K562 (cell line): ENCODE data around the gene POLR3C. TPM values are rescaled to one million over a fixed set of nuclear protein-coding genes. Genes with fewer than 3 reads are reported as not detected.

ENCODE experiments used
- CCAR2 ChIP-seq: fragments of 200-400 bp; formaldehyde crosslinking; IDR thresholded peaks from 2 replicates; pipeline ENCODE4 v1.6.1; 2017; ENCODE audit warnings: mild to moderate bottlenecking, low read depth, low read length
- CHD1 ChIP-seq: fragments of 200-600 bp; sonication (generic); IDR thresholded peaks from one replicate; pipeline ENCODE4 v1.6.1; 2012; ENCODE audit warnings: mild to moderate bottlenecking, moderate library complexity, low read length, inconsistent platforms
- ELF1 ChIP-seq: fragments of 200-800 bp; sonication (Bioruptor generic); IDR thresholded peaks from 2 replicates; pipeline ENCODE4 v1.6.1; 2016; ENCODE audit warnings: missing genetic modification characterization, missing compliant biosample characterization
- ELF4 ChIP-seq: fragments of 450-650 bp; formaldehyde crosslinking; IDR thresholded peaks from 2 replicates; pipeline ENCODE4 v1.4.0; 2022; ENCODE audit warnings: missing genetic modification characterization
- GTF2F1 ChIP-seq: IDR thresholded peaks from 2 replicates; pipeline ENCODE4 v1.6.1; 2011; ENCODE audit warnings: low read depth, low read length, improper control_type of control experiment
- MTA3 ChIP-seq: fragments of 450-650 bp; formaldehyde crosslinking; IDR thresholded peaks from 2 replicates; pipeline ENCODE4 v1.6.1; 2017; ENCODE audit warnings: mild to moderate bottlenecking, borderline replicate concordance
- MYBL2 ChIP-seq, 2 experiments: fragments of 450-650 bp in 1 of 2; sonication (generic) in 1 of 2; formaldehyde crosslinking in 1 of 2; IDR thresholded peaks; 2 replicates each; pipeline versions ENCODE4 v1.6.1 to v1.8.1; 2017 to 2022; ENCODE audit warnings: borderline replicate concordance in 1 of 2, inconsistent platforms in 1 of 2, low read depth in 1 of 2, mild to moderate bottlenecking in 1 of 2, missing genetic modification reagents in 1 of 2, moderate library complexity in 1 of 2
- NFRKB ChIP-seq: fragments of 450-650 bp; IDR thresholded peaks from 2 replicates; pipeline ENCODE4 v1.6.1; 2016; ENCODE audit warnings: low read depth
- NFYB ChIP-seq: IDR thresholded peaks from 2 replicates; pipeline ENCODE4 v1.6.1; 2011; ENCODE audit warnings: mild to moderate bottlenecking, moderate library complexity; ENCODE audit not compliant: insufficient read length; ENCODE audit errors: extremely low read depth
- NR2F6 ChIP-seq: fragments of 450-650 bp; formaldehyde crosslinking; IDR thresholded peaks from 2 replicates; pipeline ENCODE4 v1.4.0; 2020; ENCODE audit warnings: mild to moderate bottlenecking
- OTX1 ChIP-seq: fragments of 450-650 bp; formaldehyde crosslinking; IDR thresholded peaks from 2 replicates; pipeline ENCODE4 v1.4.0; 2022; ENCODE audit warnings: mild to moderate bottlenecking
- STAT5A ChIP-seq: IDR thresholded peaks from 2 replicates; pipeline ENCODE4 v1.6.1; 2012; ENCODE audit warnings: low read length, inconsistent platforms, borderline replicate concordance
- TBP ChIP-seq: optimal IDR thresholded peaks from 2 replicates; pipeline ENCODE3; 2011; ENCODE audit warnings: low read depth, low read length, improper control_type of control experiment
- TOE1 ChIP-seq, 2 experiments: fragments of 450-650 bp in 1 of 2; sonication (generic) in 1 of 2; formaldehyde crosslinking in 1 of 2; IDR thresholded peaks; 2 replicates each; pipeline versions ENCODE4 v1.7.1 to v1.8.0; 2016 to 2022; ENCODE audit warnings: borderline replicate concordance in 2 of 2, mild to moderate bottlenecking in 2 of 2, antibody characterized with exemption in 1 of 2, inconsistent platforms in 1 of 2, low read depth in 1 of 2, missing genetic modification reagents in 1 of 2, moderate library complexity in 1 of 2
- WHSC1 ChIP-seq: IDR thresholded peaks from one replicate; pipeline ENCODE4 v1.6.1; 2012; ENCODE audit warnings: low read length, control low read depth, inconsistent platforms
- ZNF586 ChIP-seq: fragments of 450-650 bp; formaldehyde crosslinking; conservative IDR thresholded peaks from 2 replicates; pipeline ENCODE4 v1.4.0; 2020; ENCODE audit warnings: mild to moderate bottlenecking, moderate library complexity
- ZNF75A ChIP-seq: fragments of 450-650 bp; formaldehyde crosslinking; IDR thresholded peaks from 2 replicates; pipeline ENCODE4 v1.4.0; 2020; ENCODE audit warnings: mild to moderate bottlenecking
- polyA plus RNA-seq, 8 experiments: library from polyadenylated mRNA; depleted of rRNA in 4 of 8; stranded (reverse) in 5 of 8; unstranded in 3 of 8; fragments of >200 nt; fragmentation: Nextera tagmentation in 2 of 8; fragmentation: Illumina TruSeq in 1 of 8; extraction: Ambion mirVana in 2 of 8; extraction: Trizol in 1 of 8; gene quantifications; 2 replicates each; pipeline versions ENCODE4 v1.2.1 to v1.2.3, GENCODE V29; 2011 to 2014; ENCODE audit warnings: inconsistent platforms in 1 of 8, missing spikeins in 1 of 8
- total RNA-seq, 7 experiments: library from RNA; depleted of rRNA in 6 of 7; stranded (reverse); fragments of >200 nt in 6 of 7; fragmentation: Illumina TruSeq in 2 of 7; extraction: Trizol in 2 of 7; gene quantifications; 2 replicates each; pipeline versions ENCODE4 v1.2.1 to v1.2.3, GENCODE V29; 2011 to 2021; ENCODE audit warnings: low replicate concordance in 1 of 7
- TF ChIP-seq, protein P1 (sequence below): fragments of 450-650 bp; formaldehyde crosslinking; IDR thresholded peaks from 2 replicates; pipeline ENCODE4 v1.4.0; 2022; ENCODE audit warnings: missing genetic modification characterization
- TF ChIP-seq, protein P2 (sequence below): fragments of 250-450 bp; sonication (Bioruptor Pico); IDR thresholded peaks from 2 replicates; pipeline ENCODE4 v1.5.0; 2021; ENCODE audit warnings: mild to moderate bottlenecking, moderate library complexity
- TF ChIP-seq, protein P3 (sequence below): fragments of 250-450 bp; sonication (Bioruptor Pico); IDR thresholded peaks from 2 replicates; pipeline ENCODE4 v1.9.0; 2021; ENCODE audit warnings: mild to moderate bottlenecking

Gene POLR3C
- total and polyA plus RNA-seq, 9 of the 15 experiments (the other 6 are each of a cell fraction or from before 2014, with no cell fraction given): 19.7 to 64.1 (median 45.2) TPM

DNA sequence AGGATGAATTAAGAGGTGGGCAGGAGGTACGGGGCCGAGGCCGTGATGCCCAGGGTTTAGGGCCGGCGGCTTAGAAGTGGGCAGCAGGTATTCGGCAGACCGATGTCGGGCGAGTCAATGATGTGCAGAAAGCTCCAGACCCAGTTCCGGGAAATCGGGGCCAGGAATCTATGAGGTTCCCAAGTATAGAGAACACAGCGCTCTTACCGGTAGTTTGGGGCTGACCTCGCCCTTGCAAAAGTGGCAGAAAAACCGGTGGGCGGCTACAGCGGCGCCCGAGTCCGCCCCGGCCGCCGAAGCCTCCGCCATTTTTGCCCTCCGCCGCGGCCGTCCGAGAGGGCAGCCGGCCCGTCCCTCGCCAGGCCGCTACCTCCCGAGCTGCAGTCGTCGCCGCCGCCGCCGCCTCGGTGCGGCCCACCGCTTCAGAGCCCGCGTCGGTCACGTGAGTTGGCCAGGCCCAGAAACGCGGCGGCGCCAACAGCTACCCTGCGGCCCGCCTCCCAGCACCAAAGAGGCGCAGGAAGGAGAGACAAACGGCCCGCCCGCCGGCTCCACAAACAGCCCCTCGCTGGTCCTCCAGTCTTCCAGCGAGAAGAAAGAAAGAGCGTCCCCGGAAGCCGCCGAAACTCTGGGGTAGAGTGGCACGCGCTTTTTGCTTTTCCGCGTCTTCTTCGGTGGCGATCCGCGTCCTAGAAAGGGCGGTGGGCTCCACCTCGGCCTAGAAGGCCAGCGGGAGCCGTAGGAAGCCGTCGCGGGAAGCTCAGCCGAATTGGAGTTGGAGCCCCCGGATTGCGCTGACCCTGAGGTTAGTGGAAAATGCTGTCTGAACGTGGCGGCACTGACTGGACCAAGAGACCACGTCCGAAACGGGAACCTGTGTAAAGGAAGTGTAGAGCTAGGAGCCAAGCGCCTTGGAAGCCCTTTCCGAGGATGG, at the start of gene POLR3C, which contains the start of gene RNF115 (continued):
- TF ChIP-seq, protein P1, sequence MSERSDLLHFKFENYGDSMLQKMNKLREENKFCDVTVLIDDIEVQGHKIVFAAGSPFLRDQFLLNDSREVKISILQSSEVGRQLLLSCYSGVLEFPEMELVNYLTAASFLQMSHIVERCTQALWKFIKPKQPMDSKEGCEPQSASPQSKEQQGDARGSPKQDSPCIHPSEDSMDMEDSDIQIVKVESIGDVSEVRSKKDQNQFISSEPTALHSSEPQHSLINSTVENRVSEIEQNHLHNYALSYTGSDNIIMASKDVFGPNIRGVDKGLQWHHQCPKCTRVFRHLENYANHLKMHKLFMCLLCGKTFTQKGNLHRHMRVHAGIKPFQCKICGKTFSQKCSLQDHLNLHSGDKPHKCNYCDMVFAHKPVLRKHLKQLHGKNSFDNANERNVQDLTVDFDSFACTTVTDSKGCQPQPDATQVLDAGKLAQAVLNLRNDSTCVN (CRISPR knock-in tag): no peak
- TF ChIP-seq TBP (peak; percentile 59), TOE1 (IDR thresholded peaks at IDR 0.05; ENCODE audit: borderline replicate concordance) (peak; percentile 96), TOE1 (CRISPR knock-in tag; IDR thresholded peaks at IDR 0.05; ENCODE audit: borderline replicate concordance, low read depth) (peak; percentile 24; the same call in 1 of the 2 replicates), ELF1 (tag) (peak; percentile 77), MTA3 (peak; percentile 83; the same call in 1 of the 2 replicates), WHSC1 (no peak), NR2F6 (CRISPR knock-in tag) (no peak), MYBL2 (IDR thresholded peaks at IDR 0.05; ENCODE audit: low read depth) (no peak), MYBL2 (CRISPR knock-in tag; IDR thresholded peaks at IDR 0.05; ENCODE audit: borderline replicate concordance) (no peak), ZNF586 (CRISPR knock-in tag) (no peak), ELF4 (no peak), CHD1 (peak; percentile 4), CCAR2 (no peak), ZNF75A (CRISPR knock-in tag) (no peak), GTF2F1 (peak; percentile 40; the same call in 1 of the 2 replicates), NFYB (no peak), NFRKB (peak; percentile 86), STAT5A (no peak), OTX1 (CRISPR knock-in tag) (no peak)
- TF ChIP-seq, protein P2, sequence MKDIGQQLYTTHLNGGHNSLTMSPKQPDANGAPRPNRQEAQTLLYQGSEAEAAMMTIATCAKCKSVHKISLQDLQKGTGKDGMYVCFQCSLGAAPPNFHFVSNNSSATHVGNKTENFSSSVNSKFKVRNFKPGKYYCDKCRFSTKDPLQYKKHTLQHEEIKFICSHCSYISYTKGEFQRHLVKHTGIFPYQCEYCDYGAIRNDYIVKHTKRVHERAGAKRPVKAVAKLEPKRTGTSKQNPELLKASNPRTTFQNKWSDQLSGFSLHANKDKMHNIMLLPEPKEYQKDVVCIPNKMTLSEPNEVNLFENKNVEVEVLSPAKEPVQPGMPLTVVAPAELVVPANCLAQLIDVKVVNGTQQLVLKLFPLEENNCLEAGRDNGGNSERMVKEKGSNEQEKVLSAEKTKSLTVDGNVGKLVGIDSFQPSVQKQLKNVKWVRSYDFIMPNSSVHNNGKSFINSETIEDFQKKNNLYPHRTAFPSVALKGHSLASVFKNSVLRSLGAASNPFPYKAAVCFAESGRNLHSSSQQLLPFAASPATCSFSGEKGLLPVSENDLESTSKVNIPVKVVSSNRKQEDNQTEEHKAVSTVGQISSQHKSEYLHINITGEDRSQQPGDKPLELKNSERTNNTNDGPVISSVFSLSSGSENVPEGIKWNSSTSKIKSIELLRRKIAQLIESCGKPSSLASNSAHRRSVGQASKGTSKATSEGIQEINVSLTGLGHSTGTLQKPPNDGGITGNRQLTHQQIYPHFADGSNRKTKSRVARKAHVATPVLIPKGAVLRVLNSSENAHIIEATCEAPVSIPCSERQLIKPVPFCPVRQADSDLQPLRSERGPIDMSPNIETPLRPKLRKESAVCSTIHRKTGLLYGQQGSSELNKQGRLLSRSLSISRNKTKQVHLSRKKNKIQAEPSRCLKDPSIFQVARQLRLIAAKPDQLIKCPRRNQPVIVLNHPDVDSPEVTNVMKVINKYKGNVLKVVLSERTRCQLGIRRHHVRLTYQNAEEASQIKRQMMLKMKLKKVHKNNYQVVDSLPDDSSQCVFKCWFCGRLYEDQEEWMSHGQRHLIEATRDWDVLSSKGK (CRISPR knock-in tag): no peak
- TF ChIP-seq, protein P3, sequence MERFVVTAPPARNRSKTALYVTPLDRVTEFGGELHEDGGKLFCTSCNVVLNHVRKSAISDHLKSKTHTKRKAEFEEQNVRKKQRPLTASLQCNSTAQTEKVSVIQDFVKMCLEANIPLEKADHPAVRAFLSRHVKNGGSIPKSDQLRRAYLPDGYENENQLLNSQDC: no peak; the same call in 1 of the 2 replicates
